ACC112 (cell line): ENCODE results near the gene LGR6.

Experiments
- H2AFZ ChIP-seq: fragments of 200-600 bp; sonication (generic); one replicate; pipeline ENCODE4 v1.6.0; 2017; ENCODE audit warnings: antibody characterized with exemption, low read length; ENCODE audit not compliant: unreplicated experiment
- H3K27ac ChIP-seq: fragments of 200-600 bp; sonication (generic); 2 replicates; pipeline ENCODE4 v1.5.1; 2014; ENCODE audit warnings: low read depth, mild to moderate bottlenecking, antibody characterized with exemption, low read length, moderate library complexity
- H3K27me3 ChIP-seq: fragments of 200-600 bp; sonication (generic); 2 replicates; pipeline ENCODE4 v1.6.1; 2014; ENCODE audit warnings: mild to moderate bottlenecking, antibody characterized with exemption, low read length, moderate library complexity, mixed read lengths; ENCODE audit not compliant: insufficient read depth
- H3K36me3 ChIP-seq: fragments of 200-600 bp; sonication (generic); 2 replicates; pipeline ENCODE4 v1.6.1; 2016; ENCODE audit warnings: mild to moderate bottlenecking, antibody characterized with exemption, low read length, moderate library complexity, mixed read lengths; ENCODE audit not compliant: insufficient read depth
- H3K4me1 ChIP-seq: fragments of 200-600 bp; sonication (generic); one replicate; pipeline ENCODE4 v1.6.1; 2016; ENCODE audit warnings: low read length, mixed read lengths; ENCODE audit not compliant: insufficient read depth, unreplicated experiment, control insufficient read depth
- H3K4me3 ChIP-seq: fragments of 200-600 bp; sonication (generic); 2 replicates; pipeline ENCODE4 v1.5.1; 2014; ENCODE audit warnings: mild to moderate bottlenecking, low read depth, low read length
- H3K79me2 ChIP-seq: fragments of 200-600 bp; sonication (generic); one replicate; pipeline ENCODE4 v1.6.0; 2016; ENCODE audit warnings: low read length; ENCODE audit not compliant: control insufficient read depth, unreplicated experiment, insufficient read depth

The LGR6 gene

DNA sequence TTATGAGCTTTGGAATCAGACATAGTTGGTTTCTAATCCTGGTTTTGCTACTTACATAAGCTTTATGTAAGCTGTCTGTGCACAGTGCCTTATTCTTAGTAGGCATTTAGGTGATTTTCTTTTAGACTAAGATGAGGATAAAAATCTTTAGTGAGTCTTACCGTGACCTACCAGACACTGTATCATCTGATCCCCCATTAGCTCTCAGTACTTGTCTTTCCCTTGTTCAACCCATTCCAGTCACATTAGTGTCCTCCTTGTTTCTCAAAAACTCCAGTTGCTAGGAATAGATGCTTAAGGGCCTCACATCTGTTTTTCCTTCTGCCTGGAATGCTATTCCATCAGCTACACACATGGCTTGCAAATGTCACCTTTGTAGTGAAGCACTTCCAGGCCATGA is 173.7 kb downstream of the LGR6 start:
- no peak overlapping the region for H2AFZ ChIP-seq
- no peaks in the 10 kb centered on the region for H3K4me1 ChIP-seq
- no peaks in the 10 kb centered on the region for H3K79me2 ChIP-seq
- H3K27ac ChIP-seq = no peak overlapping the region
- H3K36me3 ChIP-seq = no peaks in the 10 kb centered on the region
- no peak overlapping the region for H3K4me3 ChIP-seq
- no peaks in the 10 kb centered on the region for H3K27me3 ChIP-seq
